NCI-H226 (cell line): ENCODE results near the gene AR.

Experiments used
- DNase-seq: peaks from one replicate; pipeline ENCODE4 v3.0.0-alpha.2; 2015

AR gene

GRCh38 chrX:67730296-67730695 is 186.5 kb downstream of the AR start:
- no peak for DNase-seq

- no peak for DNase-seq
These were observed 187.2 kb downstream of the AR start for GRCh38 chrX:67731061-67731460.

- no peak for DNase-seq
These were observed 189.0 kb downstream of the AR start for GRCh38 chrX:67732864-67733263.

GRCh38 chrX:67734111-67734753 is 190.4 kb downstream of the AR start:
- no peak for DNase-seq

GRCh38 chrX:67749536-67749935 is 205.7 kb downstream of the AR start:
- DNase-seq: no peak

- no peak for DNase-seq
These were observed 206.9 kb downstream of the AR start for GRCh38 chrX:67750694-67751093.

- no peak for DNase-seq
These were observed 215.2 kb downstream of the AR start for GRCh38 chrX:67759018-67759417.

GRCh38 chrX:67777148-67777547 is 233.3 kb downstream of the AR start:
- DNase-seq: no peak

- DNase-seq: no peak
These were observed 235.3 kb downstream of the AR start for GRCh38 chrX:67779099-67779498.
